H9 (cell line): Measurements from ENCODE around the gene IL12RB2. TPM values are rescaled to one million over a fixed set of nuclear protein-coding genes. Genes with fewer than 3 reads are reported as not detected.

Source experiments
- DNase-seq: peaks from one replicate; pipeline ENCODE4 v3.0.0-alpha.2; 2017
- H2AFZ ChIP-seq: one replicate; pipeline ENCODE4 v1.6.1; 2013; ENCODE audit warnings: mild to moderate bottlenecking, low read length, control low read depth, moderate library complexity
- H2AK5ac ChIP-seq: 2 replicates; pipeline ENCODE4 v1.6.1; 2013; ENCODE audit warnings: low read length, control low read depth, mixed read lengths; ENCODE audit not compliant: insufficient read length
- H2BK120ac ChIP-seq: one replicate; pipeline ENCODE4 v1.6.1; 2013; ENCODE audit warnings: low read depth, mild to moderate bottlenecking, low read length, control low read depth, inconsistent platforms; ENCODE audit not compliant: poor library complexity, severe bottlenecking
- H2BK12ac ChIP-seq: 2 replicates; pipeline ENCODE4 v1.6.1; 2013; ENCODE audit warnings: low read length, control low read depth, mixed read lengths, low read depth; ENCODE audit not compliant: insufficient read length
- H2BK15ac ChIP-seq: 2 replicates; pipeline ENCODE4 v1.6.1; 2013; ENCODE audit warnings: low read depth, low read length, control low read depth
- H2BK20ac ChIP-seq: one replicate; pipeline ENCODE4 v1.6.1; 2013; ENCODE audit warnings: low read depth, mild to moderate bottlenecking, low read length, control low read depth, inconsistent platforms; ENCODE audit not compliant: poor library complexity, severe bottlenecking
- H2BK5ac ChIP-seq: 2 replicates; pipeline ENCODE4 v1.6.1; 2013; ENCODE audit warnings: low read length, control low read depth, mixed read lengths; ENCODE audit not compliant: insufficient read length
- H3K14ac ChIP-seq: 2 replicates; pipeline ENCODE4 v1.6.1; 2013; ENCODE audit warnings: low read length, control low read depth; ENCODE audit not compliant: insufficient read depth
- H3K18ac ChIP-seq: 2 replicates; pipeline ENCODE4 v1.6.1; 2013; ENCODE audit warnings: low read depth, mild to moderate bottlenecking, mixed read lengths, low read length, control low read depth; ENCODE audit not compliant: insufficient read length
- H3K23ac ChIP-seq: 2 replicates; pipeline ENCODE4 v1.6.1; 2013; ENCODE audit warnings: low read length, control low read depth, mixed read lengths, low read depth; ENCODE audit not compliant: insufficient read length
- H3K23me2 ChIP-seq: 2 replicates; pipeline ENCODE4 v1.6.1; 2013; ENCODE audit warnings: low read depth, mild to moderate bottlenecking, mixed read lengths, low read length, control low read depth; ENCODE audit not compliant: insufficient read length, poor library complexity, severe bottlenecking
- H3K27ac ChIP-seq: 2 replicates; pipeline ENCODE4 v1.5.1; 2013; ENCODE audit warnings: low read length, control low read depth, mixed read lengths, low read depth; ENCODE audit not compliant: insufficient read length
- H3K27me3 ChIP-seq: 2 replicates; pipeline ENCODE4 v1.6.1; 2013; ENCODE audit warnings: low read length, control low read depth, inconsistent platforms; ENCODE audit not compliant: insufficient read depth
- H3K4ac ChIP-seq: 2 replicates; pipeline ENCODE4 v1.6.1; 2013; ENCODE audit warnings: low read depth, mild to moderate bottlenecking, control low read depth, inconsistent platforms, low read length, moderate library complexity
- H3K4me1 ChIP-seq: 2 replicates; pipeline ENCODE4 v1.6.1; 2013; ENCODE audit warnings: low read length, control low read depth, inconsistent platforms; ENCODE audit not compliant: insufficient read depth
- H3K4me2 ChIP-seq: 2 replicates; pipeline ENCODE4 v1.6.1; 2013; ENCODE audit warnings: low read length, control low read depth, mixed read lengths; ENCODE audit not compliant: insufficient read length, insufficient read depth
- H3K56ac ChIP-seq: 2 replicates; pipeline ENCODE4 v1.6.1; 2013; ENCODE audit warnings: low read depth, mild to moderate bottlenecking, mixed read lengths, low read length, control low read depth; ENCODE audit not compliant: insufficient read length
- H3K79me1 ChIP-seq: 2 replicates; pipeline ENCODE4 v1.6.1; 2013; ENCODE audit warnings: low read depth, mild to moderate bottlenecking, moderate library complexity, low read length, control low read depth, inconsistent platforms; ENCODE audit not compliant: insufficient read depth, poor library complexity, severe bottlenecking
- H3K79me2 ChIP-seq: 2 replicates; pipeline ENCODE4 v1.6.1; 2013; ENCODE audit warnings: low read length, control low read depth, inconsistent platforms; ENCODE audit not compliant: insufficient read depth
- H3K9ac ChIP-seq: 2 replicates; pipeline ENCODE4 v1.6.1; 2013; ENCODE audit warnings: low read length, control low read depth, mixed read lengths; ENCODE audit not compliant: insufficient read length; ENCODE audit errors: extremely low read depth
- H3K9me3 ChIP-seq: one replicate; pipeline ENCODE4 v1.6.1; 2013; ENCODE audit warnings: low read depth, low read length, inconsistent platforms; ENCODE audit not compliant: control insufficient read depth
- H3T11ph ChIP-seq: one replicate; pipeline ENCODE4 v1.6.1; 2013; ENCODE audit warnings: mild to moderate bottlenecking, low read length, control low read depth, inconsistent platforms
- H4K20me1 ChIP-seq: one replicate; pipeline ENCODE4 v1.6.1; 2013; ENCODE audit not compliant: control insufficient read depth, insufficient read length, insufficient read depth
- H4K5ac ChIP-seq: 2 replicates; pipeline ENCODE4 v1.6.1; 2013; ENCODE audit warnings: low read depth, mild to moderate bottlenecking, mixed read lengths, low read length, control low read depth; ENCODE audit not compliant: insufficient read length
- H4K8ac ChIP-seq: replicated peaks from 2 replicates; pipeline ENCODE4 v1.6.1; 2013; ENCODE audit warnings: low read length, control low read depth, mixed read lengths, low read depth; ENCODE audit not compliant: insufficient read length
- H4K91ac ChIP-seq: 2 replicates; pipeline ENCODE4 v1.6.1; 2013; ENCODE audit warnings: low read depth, mild to moderate bottlenecking, moderate library complexity, mixed read lengths, low read length, control low read depth; ENCODE audit not compliant: insufficient read length
- H3K27ac Mint-ChIP-seq, 3 experiments: 2 replicates in 2 of 3; 3 replicates in 1 of 3; pipeline ENCODE4 v1.8.0; 2020 to 2021; ENCODE audit warnings: mixed read lengths in 3 of 3, mild to moderate bottlenecking in 1 of 3, moderate library complexity in 1 of 3
- H3K27me3 Mint-ChIP-seq: 2 replicates; pipeline ENCODE4 v1.8.0; 2021; ENCODE audit warnings: low read depth, mild to moderate bottlenecking, moderate library complexity, mixed read lengths
- H3K36me3 Mint-ChIP-seq, 3 experiments: 2 replicates in 2 of 3; 3 replicates in 1 of 3; pipeline ENCODE4 v1.8.0; 2020 to 2021; ENCODE audit warnings: low read depth in 3 of 3, mixed read lengths in 3 of 3; ENCODE audit not compliant: insufficient read depth in 1 of 3
- H3K4me1 Mint-ChIP-seq, 2 experiments: 2 replicates each; pipeline ENCODE4 v1.8.0; 2020; ENCODE audit warnings: mixed read lengths in 2 of 2
- H3K4me3 Mint-ChIP-seq, 2 experiments: 2 replicates in 1 of 2; 3 replicates in 1 of 2; pipeline ENCODE4 v1.8.0; 2020 to 2021; ENCODE audit warnings: mild to moderate bottlenecking in 2 of 2, mixed read lengths in 2 of 2, moderate library complexity in 1 of 2
- H3K9me3 Mint-ChIP-seq, 2 experiments: 2 replicates in 1 of 2; 3 replicates in 1 of 2; pipeline ENCODE4 v1.8.0; 2020; ENCODE audit warnings: mild to moderate bottlenecking in 2 of 2, mixed read lengths in 2 of 2, moderate library complexity in 1 of 2
- CTCF ChIP-seq: fragments of 200-600 bp; sonication (generic); conservative IDR thresholded peaks from 3 replicates; pipeline ENCODE4 v1.8.0; 2021; ENCODE audit warnings: antibody characterized with exemption, mild to moderate bottlenecking
- WGBS: extraction: QIAGEN DNeasy Blood & Tissue Kit; methylation state at CpG from one replicate; pipeline ENCODE4 v1.1.7; 2013; ENCODE audit warnings: missing lambda C conversion rate, low lambda C conversion rate, mixed read lengths; ENCODE audit not compliant: insufficient read length; ENCODE audit errors: extremely low coverage; 5-methylcytosine and 5-hydroxymethylcytosine counted together
- total RNA-seq: library from RNA; stranded (reverse); gene quantifications from 2 replicates; pipeline ENCODE4 v1.2.1, GENCODE V29; 2021

IL12RB2 gene
- total RNA-seq, 1 experiment from 2014 or later, result 0.77 TPM

GRCh38 chr1:67440339-67440738 lies 132.7 kb downstream of the IL12RB2 start:
- Histone ChIP-seq H3K4me1 (no peaks in the 10 kb centered on the region), H3T11ph (no peak overlapping the region), H4K8ac (no peak overlapping the region), H3K18ac (no peak overlapping the region), H3K14ac (no peak overlapping the region), H4K91ac (no peak overlapping the region), H3K9ac (no peak overlapping the region), H2BK20ac (no peak overlapping the region), H2BK15ac (no peak overlapping the region), H2AFZ (no peak overlapping the region), H2BK120ac (no peak overlapping the region), H2AK5ac (no peak overlapping the region), H3K4ac (no peak overlapping the region), H3K79me2 (no peaks in the 10 kb centered on the region), H4K20me1 (no peaks in the 10 kb centered on the region), H3K27ac (no peak overlapping the region), H2BK5ac (no peak overlapping the region), H4K5ac (no peak overlapping the region), H3K23me2 (no peaks in the 10 kb centered on the region), H3K9me3 (no peaks in the 10 kb centered on the region), H3K27me3 (no peaks in the 10 kb centered on the region), H3K4me2 (no peak overlapping the region), H2BK12ac (no peak overlapping the region), H3K23ac (no peak overlapping the region), H3K79me1 (no peaks in the 10 kb centered on the region), H3K56ac (no peak overlapping the region)
- no peak for TF ChIP-seq CTCF
- H3K4me1 Mint-ChIP-seq, result peaks cover 6 to 10% of the 10 kb centered on the region in 2 experiments; a peak in 3 of 4 replicates
- no peak overlapping the region for H3K4me3 Mint-ChIP-seq
- no peak for DNase-seq
- H3K27me3 Mint-ChIP-seq, result no peaks in the 10 kb centered on the region
- H3K9me3 Mint-ChIP-seq, result no peaks in the 10 kb centered on the region
- H3K36me3 Mint-ChIP-seq, result no peaks in the 10 kb centered on the region
- no peak overlapping the region for H3K27ac Mint-ChIP-seq
- WGBS, result no CpG with 5 or more reads among the region's 3 CpGs
